A172 (cell line): ENCODE data around the gene FAM210A. TPM values are rescaled to one million over a fixed set of nuclear protein-coding genes. Genes with fewer than 3 reads are reported as not detected.
A peak's percentile ranks its signal among the peaks of the same experiment; 100 is the strongest.

ENCODE experiments used
- DNase-seq: peaks from one replicate; pipeline ENCODE4 v3.0.0-alpha.2; 2015; ENCODE audit warnings: low spot score
- total RNA-seq: library from RNA; depleted of rRNA; stranded (reverse); fragments of >200 nt; shearing (Covaris generic); gene quantifications from 2 replicates; pipeline ENCODE4 v1.2.3, GENCODE V29; 2014

FAM210A gene
- total RNA-seq, 1 experiment from 2014 or later, result 48.7 TPM

- DNase-seq, result no peak
These were observed 79.7 kb downstream of the FAM210A start for GRCh38 chr18:13646633-13647032.

- DNase-seq, result no peak
These were observed 81.3 kb downstream of the FAM210A start for GRCh38 chr18:13645093-13645492.

GRCh38 chr18:13643261-13643751 is 83.1 kb downstream of the FAM210A start:
- DNase-seq, result no peak

GRCh38 chr18:13642440-13642827 is 83.9 kb downstream of the FAM210A start:
- no peak for DNase-seq

- DNase-seq, result no peak
These were observed 84.6 kb downstream of the FAM210A start for GRCh38 chr18:13641551-13642439.

GRCh38 chr18:13640266-13640860 is 86.0 kb downstream of the FAM210A start:
- DNase-seq, result no peak

- no peak for DNase-seq
These were observed 87.4 kb downstream of the FAM210A start for GRCh38 chr18:13638719-13639595.

- DNase-seq, result no peak
These were observed 91.3 kb downstream of the FAM210A start for GRCh38 chr18:13635046-13635445.

- DNase-seq, result no peak
These were observed 92.7 kb downstream of the FAM210A start for GRCh38 chr18:13633700-13634099.

- no peak for DNase-seq
These were observed 95.6 kb downstream of the FAM210A start for GRCh38 chr18:13630716-13631268.

- DNase-seq, result peak; percentile 68
These were observed 96.3 kb downstream of the FAM210A start for GRCh38 chr18:13629841-13630715.

- no peak for DNase-seq
These were observed 98.1 kb downstream of the FAM210A start for GRCh38 chr18:13628211-13628610.

- DNase-seq, result no peak
These were observed 98.7 kb downstream of the FAM210A start for GRCh38 chr18:13627639-13628038.

- DNase-seq, result no peak
These were observed 99.8 kb downstream of the FAM210A start for GRCh38 chr18:13626544-13626908.

- no peak for DNase-seq
These were observed 100.4 kb downstream of the FAM210A start for GRCh38 chr18:13625843-13626543.

- no peak for DNase-seq
These were observed 101.0 kb downstream of the FAM210A start for GRCh38 chr18:13625355-13625754.

- no peak for DNase-seq
These were observed 101.7 kb downstream of the FAM210A start for GRCh38 chr18:13624563-13625237.

GRCh38 chr18:13623871-13624270 is 102.5 kb downstream of the FAM210A start:
- DNase-seq, result no peak

GRCh38 chr18:13623348-13623747 is 103.0 kb downstream of the FAM210A start:
- DNase-seq, result no peak

GRCh38 chr18:13622751-13623150 is 103.6 kb downstream of the FAM210A start:
- DNase-seq, result no peak
